Left lung (tissue), 10 donors: ENCODE measurements around the gene ANXA2. TPM values are rescaled to one million over a fixed set of nuclear protein-coding genes. Genes with fewer than 3 reads are reported as not detected.
A peak's percentile ranks its signal among the peaks of the same experiment; 100 is the strongest.

Experiments used
- ATAC-seq: fragments of 200-7000 bp; cut with Tn5 transposase; one replicate; pipeline ENCODE4 v1.9.1; 2020; ENCODE audit warnings: moderate library complexity
- DNase-seq, 4 donors: peaks; one replicate each; pipeline ENCODE4 v3.0.0-alpha.2; 2013 to 2020
- H3K27ac ChIP-seq, 2 donors: fragments of 200-600 bp; sonication (generic) in 1 of 2; one replicate each; pipeline versions ENCODE4 v1.5.0 to v1.8.0; 2020 to 2021
- H3K27me3 ChIP-seq, 2 donors: fragments of 200-600 bp; sonication (generic) in 1 of 2; one replicate each; pipeline versions ENCODE4 v1.5.0 to v1.8.0; 2020 to 2021
- H3K36me3 ChIP-seq, 2 donors: fragments of 200-600 bp; sonication (generic) in 1 of 2; one replicate each; pipeline versions ENCODE4 v1.5.0 to v1.8.0; 2020 to 2021
- H3K4me1 ChIP-seq, 2 donors: fragments of 200-600 bp; one replicate each; pipeline ENCODE4 v1.8.0; 2021
- H3K4me3 ChIP-seq, 2 donors: fragments of 200-600 bp; sonication (generic) in 1 of 2; one replicate each; pipeline versions ENCODE4 v1.5.0 to v1.8.0; 2020 to 2021; ENCODE audit warnings: mild to moderate bottlenecking in 1 of 2
- H3K9me3 ChIP-seq, 2 donors: fragments of 200-600 bp; sonication (generic) in 1 of 2; one replicate each; pipeline versions ENCODE4 v1.5.0 to v1.8.0; 2020 to 2021
- CTCF ChIP-seq, 2 donors: fragments of 200-600 bp; sonication (generic) in 1 of 2; IDR thresholded peaks; one replicate each; pipeline versions ENCODE4 v1.5.0 to v1.8.0; 2021; ENCODE audit warnings: antibody characterized with exemption in 2 of 2
- intact Hi-C, 2 donors: fragments of 100-400 bp; cut with DNase I; formaldehyde crosslinking; loops; one replicate each; pipeline versions ENCODE4 v1.11.2 to v1.14.2; 2022
- polyA plus RNA-seq, 6 donors: library from polyadenylated mRNA; unstranded; fragments of 120-200 nt; gene quantifications; one replicate each; pipeline ENCODE4 v1.2.1, GENCODE V29; 2013; ENCODE audit not compliant: insufficient read length in 6 of 6
- total RNA-seq, 2 donors: library from RNA; stranded (reverse); fragmentation: NEBNext Ultra II Directional; extraction: Animal tissue kit (Norgen Biotek cat#: 25700); gene quantifications; one replicate each; pipeline ENCODE4 v1.2.1, GENCODE V29; 2021
- donor health status: DM: no; HTN: yes; CAD: no.
- donor health status: DM: no; HTN: no; CAD: no.

ANXA2 gene
- total and polyA plus RNA-seq, 8 donors, result 521 to 1,593 (median 699) TPM

- ATAC-seq, result peak; percentile 2
- Histone ChIP-seq H3K27me3 (no peaks in the 10 kb centered on the region), H3K27ac (peak overlapping the region; percentile 78 to 81), H3K36me3 (peaks cover 0 to 72% of the 10 kb centered on the region in 2 donors), H3K4me1 (peaks cover 32 to 55% of the 10 kb centered on the region in 2 donors), H3K4me3 (no peak overlapping the region), H3K9me3 (no peaks in the 10 kb centered on the region)
- TF ChIP-seq CTCF (IDR thresholded peaks at IDR 0.05), result no peak
- DNase-seq, result peak in 1 of 4 donors; percentile 32
- intact Hi-C loops, result no loop called here
Measured at GRCh38 chr15:60370105-60370868, 27.5 kb downstream of the ANXA2 start.

- Histone ChIP-seq H3K36me3 (peaks cover 0 to 71% of the 10 kb centered on the region in 2 donors), H3K4me1 (peaks cover 26 to 51% of the 10 kb centered on the region in 2 donors), H3K9me3 (no peaks in the 10 kb centered on the region), H3K27me3 (no peaks in the 10 kb centered on the region), H3K4me3 (no peak overlapping the region), H3K27ac (peak overlapping the region in 1 of 2 donors; percentile 78)
- ATAC-seq (no peak), DNase-seq (no peak)
- intact Hi-C loops, result no loop called here
- TF ChIP-seq CTCF (IDR thresholded peaks at IDR 0.05), result no peak
Measured at GRCh38 chr15:60369696-60370095, 28.1 kb downstream of the ANXA2 start.

GRCh38 chr15:60364612-60364924 is 33.2 kb downstream of the ANXA2 start:
- peaks cover 2 to 72% of the 10 kb centered on the region in 2 donors for H3K36me3 ChIP-seq
- no peaks in the 10 kb centered on the region for H3K9me3 ChIP-seq
- no peak overlapping the region for H3K27ac ChIP-seq
- ATAC-seq (no peak), DNase-seq (no peak)
- intact Hi-C loops, result no loop called here
- peaks cover 0 to 32% of the 10 kb centered on the region in 2 donors for H3K4me1 ChIP-seq
- no peak overlapping the region for H3K4me3 ChIP-seq
- no peaks in the 10 kb centered on the region for H3K27me3 ChIP-seq
- no peak for TF ChIP-seq CTCF (IDR thresholded peaks at IDR 0.05)

- H3K4me1 ChIP-seq, result peaks cover 0 to 29% of the 10 kb centered on the region in 2 donors
- ATAC-seq, result no peak
- peaks cover 2 to 72% of the 10 kb centered on the region in 2 donors for H3K36me3 ChIP-seq
- H3K4me3 ChIP-seq, result no peak overlapping the region
- H3K9me3 ChIP-seq, result no peaks in the 10 kb centered on the region
- no peaks in the 10 kb centered on the region for H3K27me3 ChIP-seq
- intact Hi-C loops, result no loop called here
- TF ChIP-seq CTCF (IDR thresholded peaks at IDR 0.05), result no peak
- DNase-seq, result no peak
- peak overlapping the region in 1 of 2 donors; percentile 58 for H3K27ac ChIP-seq
Measured at GRCh38 chr15:60363903-60364611, 33.7 kb downstream of the ANXA2 start.

- ATAC-seq (peak; percentile 7), DNase-seq (no peak)
- Histone ChIP-seq H3K4me1 (peaks cover 0 to 29% of the 10 kb centered on the region in 2 donors), H3K4me3 (no peak overlapping the region), H3K9me3 (no peaks in the 10 kb centered on the region), H3K36me3 (peaks cover 2 to 72% of the 10 kb centered on the region in 2 donors), H3K27ac (peak overlapping the region; percentile 13 to 58), H3K27me3 (no peaks in the 10 kb centered on the region)
- no peak for TF ChIP-seq CTCF (IDR thresholded peaks at IDR 0.05)
- intact Hi-C loops, result no loop called here
Measured at GRCh38 chr15:60363087-60363549, 34.7 kb downstream of the ANXA2 start.
